GM23338 (cell line): ENCODE results near the gene ATP5ME.
"Not testable (repeated sequence)": the region's sequence is repeated elsewhere in the genome, so short reads cannot be mapped to it uniquely, and the experiment has no call there.

Experiments used
- CREB1 ChIP-seq: fragments of 250-450 bp; sonication (Bioruptor Pico); IDR thresholded peaks from 2 replicates; pipeline ENCODE4 v1.5.0; 2020; ENCODE audit warnings: low read depth, mild to moderate bottlenecking, moderate library complexity
- EZH2 ChIP-seq: fragments of 200-600 bp; sonication (generic); IDR thresholded peaks from one replicate; pipeline ENCODE4 v1.8.0; 2017; ENCODE audit warnings: antibody characterized with exemption, mild to moderate bottlenecking, low read depth; ENCODE audit not compliant: unreplicated experiment
- EZH2phosphoT487 ChIP-seq: fragments of 200-600 bp; sonication (generic); IDR thresholded peaks from one replicate; pipeline ENCODE4 v1.8.1; 2018; ENCODE audit warnings: antibody characterized with exemption; ENCODE audit not compliant: unreplicated experiment
- JUNB ChIP-seq: IDR thresholded peaks from one replicate; pipeline ENCODE4 v1.6.1; 2016; ENCODE audit warnings: antibody characterized with exemption; ENCODE audit not compliant: unreplicated experiment
- POLR2AphosphoS5 ChIP-seq: IDR thresholded peaks from 2 replicates; pipeline ENCODE4 v1.6.1; 2016; ENCODE audit warnings: antibody characterized with exemption, low read depth
- ZNF114 ChIP-seq: fragments of 250-450 bp; sonication (Bioruptor Pico); IDR thresholded peaks from 2 replicates; pipeline ENCODE4 v1.5.0; 2020; ENCODE audit warnings: mild to moderate bottlenecking, moderate library complexity
- ZNF331 ChIP-seq: fragments of 250-450 bp; sonication (Bioruptor Pico); IDR thresholded peaks from 2 replicates; pipeline ENCODE4 v1.5.0; 2020; ENCODE audit warnings: low read depth, mild to moderate bottlenecking, moderate library complexity
- TF ChIP-seq, protein P1 (sequence below), 2 experiments: fragments of 200-600 bp in 1 of 2; sonication (generic) in 1 of 2; conservative IDR thresholded peaks; 2 replicates each; pipeline versions ENCODE4 v1.5.1 to v1.6.1; 2016 to 2017; ENCODE audit warnings: antibody characterized with exemption in 2 of 2, low read depth in 2 of 2, mild to moderate bottlenecking in 2 of 2, moderate library complexity in 1 of 2
- TF ChIP-seq, protein P2 (sequence below): IDR thresholded peaks from one replicate; pipeline ENCODE4 v1.6.1; 2018; ENCODE audit warnings: antibody characterized with exemption; ENCODE audit not compliant: unreplicated experiment
- TF ChIP-seq, protein P3 (sequence below): fragments of 250-450 bp; sonication (Bioruptor Pico); IDR thresholded peaks from 2 replicates; pipeline ENCODE4 v1.5.0; 2020; ENCODE audit warnings: mild to moderate bottlenecking, moderate library complexity
- TF ChIP-seq, protein P4 (sequence below): IDR thresholded peaks from 2 replicates; pipeline ENCODE4 v1.6.1; 2016; ENCODE audit warnings: antibody characterized with exemption

DNA sequence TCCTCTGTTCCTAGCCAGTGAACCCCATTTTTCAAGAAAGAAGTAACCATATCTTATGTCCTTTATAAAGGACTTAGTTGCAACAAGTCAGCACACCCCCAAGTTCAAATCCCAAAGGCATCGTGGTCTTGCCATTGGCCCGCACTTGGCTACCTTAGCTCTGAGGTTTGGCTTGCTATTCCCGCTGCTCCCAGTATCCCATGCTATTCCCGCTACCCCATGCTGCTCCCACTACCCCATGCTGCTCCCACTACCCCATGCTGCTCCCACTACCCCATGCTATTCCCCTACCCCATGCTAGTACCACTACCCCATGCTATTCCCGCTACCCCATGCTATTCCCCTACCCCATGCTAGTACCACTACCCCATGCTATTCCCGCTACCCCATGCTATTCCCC is 5.9 kb downstream of the ATP5ME start:
- TF ChIP-seq EZH2phosphoT487; EZH2; POLR2AphosphoS5; ZNF114 (CRISPR knock-in tag); CREB1 (CRISPR knock-in tag); ZNF331 (CRISPR knock-in tag); JUNB: not testable (repeated sequence)
- TF ChIP-seq, protein P1, sequence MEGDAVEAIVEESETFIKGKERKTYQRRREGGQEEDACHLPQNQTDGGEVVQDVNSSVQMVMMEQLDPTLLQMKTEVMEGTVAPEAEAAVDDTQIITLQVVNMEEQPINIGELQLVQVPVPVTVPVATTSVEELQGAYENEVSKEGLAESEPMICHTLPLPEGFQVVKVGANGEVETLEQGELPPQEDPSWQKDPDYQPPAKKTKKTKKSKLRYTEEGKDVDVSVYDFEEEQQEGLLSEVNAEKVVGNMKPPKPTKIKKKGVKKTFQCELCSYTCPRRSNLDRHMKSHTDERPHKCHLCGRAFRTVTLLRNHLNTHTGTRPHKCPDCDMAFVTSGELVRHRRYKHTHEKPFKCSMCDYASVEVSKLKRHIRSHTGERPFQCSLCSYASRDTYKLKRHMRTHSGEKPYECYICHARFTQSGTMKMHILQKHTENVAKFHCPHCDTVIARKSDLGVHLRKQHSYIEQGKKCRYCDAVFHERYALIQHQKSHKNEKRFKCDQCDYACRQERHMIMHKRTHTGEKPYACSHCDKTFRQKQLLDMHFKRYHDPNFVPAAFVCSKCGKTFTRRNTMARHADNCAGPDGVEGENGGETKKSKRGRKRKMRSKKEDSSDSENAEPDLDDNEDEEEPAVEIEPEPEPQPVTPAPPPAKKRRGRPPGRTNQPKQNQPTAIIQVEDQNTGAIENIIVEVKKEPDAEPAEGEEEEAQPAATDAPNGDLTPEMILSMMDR (conservative IDR thresholded peaks at IDR 0.05; ENCODE audit: low read depth in 2 of 2): not testable (repeated sequence)
- TF ChIP-seq, protein P2, sequence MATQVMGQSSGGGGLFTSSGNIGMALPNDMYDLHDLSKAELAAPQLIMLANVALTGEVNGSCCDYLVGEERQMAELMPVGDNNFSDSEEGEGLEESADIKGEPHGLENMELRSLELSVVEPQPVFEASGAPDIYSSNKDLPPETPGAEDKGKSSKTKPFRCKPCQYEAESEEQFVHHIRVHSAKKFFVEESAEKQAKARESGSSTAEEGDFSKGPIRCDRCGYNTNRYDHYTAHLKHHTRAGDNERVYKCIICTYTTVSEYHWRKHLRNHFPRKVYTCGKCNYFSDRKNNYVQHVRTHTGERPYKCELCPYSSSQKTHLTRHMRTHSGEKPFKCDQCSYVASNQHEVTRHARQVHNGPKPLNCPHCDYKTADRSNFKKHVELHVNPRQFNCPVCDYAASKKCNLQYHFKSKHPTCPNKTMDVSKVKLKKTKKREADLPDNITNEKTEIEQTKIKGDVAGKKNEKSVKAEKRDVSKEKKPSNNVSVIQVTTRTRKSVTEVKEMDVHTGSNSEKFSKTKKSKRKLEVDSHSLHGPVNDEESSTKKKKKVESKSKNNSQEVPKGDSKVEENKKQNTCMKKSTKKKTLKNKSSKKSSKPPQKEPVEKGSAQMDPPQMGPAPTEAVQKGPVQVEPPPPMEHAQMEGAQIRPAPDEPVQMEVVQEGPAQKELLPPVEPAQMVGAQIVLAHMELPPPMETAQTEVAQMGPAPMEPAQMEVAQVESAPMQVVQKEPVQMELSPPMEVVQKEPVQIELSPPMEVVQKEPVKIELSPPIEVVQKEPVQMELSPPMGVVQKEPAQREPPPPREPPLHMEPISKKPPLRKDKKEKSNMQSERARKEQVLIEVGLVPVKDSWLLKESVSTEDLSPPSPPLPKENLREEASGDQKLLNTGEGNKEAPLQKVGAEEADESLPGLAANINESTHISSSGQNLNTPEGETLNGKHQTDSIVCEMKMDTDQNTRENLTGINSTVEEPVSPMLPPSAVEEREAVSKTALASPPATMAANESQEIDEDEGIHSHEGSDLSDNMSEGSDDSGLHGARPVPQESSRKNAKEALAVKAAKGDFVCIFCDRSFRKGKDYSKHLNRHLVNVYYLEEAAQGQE: not testable (repeated sequence)
- TF ChIP-seq, protein P3, sequence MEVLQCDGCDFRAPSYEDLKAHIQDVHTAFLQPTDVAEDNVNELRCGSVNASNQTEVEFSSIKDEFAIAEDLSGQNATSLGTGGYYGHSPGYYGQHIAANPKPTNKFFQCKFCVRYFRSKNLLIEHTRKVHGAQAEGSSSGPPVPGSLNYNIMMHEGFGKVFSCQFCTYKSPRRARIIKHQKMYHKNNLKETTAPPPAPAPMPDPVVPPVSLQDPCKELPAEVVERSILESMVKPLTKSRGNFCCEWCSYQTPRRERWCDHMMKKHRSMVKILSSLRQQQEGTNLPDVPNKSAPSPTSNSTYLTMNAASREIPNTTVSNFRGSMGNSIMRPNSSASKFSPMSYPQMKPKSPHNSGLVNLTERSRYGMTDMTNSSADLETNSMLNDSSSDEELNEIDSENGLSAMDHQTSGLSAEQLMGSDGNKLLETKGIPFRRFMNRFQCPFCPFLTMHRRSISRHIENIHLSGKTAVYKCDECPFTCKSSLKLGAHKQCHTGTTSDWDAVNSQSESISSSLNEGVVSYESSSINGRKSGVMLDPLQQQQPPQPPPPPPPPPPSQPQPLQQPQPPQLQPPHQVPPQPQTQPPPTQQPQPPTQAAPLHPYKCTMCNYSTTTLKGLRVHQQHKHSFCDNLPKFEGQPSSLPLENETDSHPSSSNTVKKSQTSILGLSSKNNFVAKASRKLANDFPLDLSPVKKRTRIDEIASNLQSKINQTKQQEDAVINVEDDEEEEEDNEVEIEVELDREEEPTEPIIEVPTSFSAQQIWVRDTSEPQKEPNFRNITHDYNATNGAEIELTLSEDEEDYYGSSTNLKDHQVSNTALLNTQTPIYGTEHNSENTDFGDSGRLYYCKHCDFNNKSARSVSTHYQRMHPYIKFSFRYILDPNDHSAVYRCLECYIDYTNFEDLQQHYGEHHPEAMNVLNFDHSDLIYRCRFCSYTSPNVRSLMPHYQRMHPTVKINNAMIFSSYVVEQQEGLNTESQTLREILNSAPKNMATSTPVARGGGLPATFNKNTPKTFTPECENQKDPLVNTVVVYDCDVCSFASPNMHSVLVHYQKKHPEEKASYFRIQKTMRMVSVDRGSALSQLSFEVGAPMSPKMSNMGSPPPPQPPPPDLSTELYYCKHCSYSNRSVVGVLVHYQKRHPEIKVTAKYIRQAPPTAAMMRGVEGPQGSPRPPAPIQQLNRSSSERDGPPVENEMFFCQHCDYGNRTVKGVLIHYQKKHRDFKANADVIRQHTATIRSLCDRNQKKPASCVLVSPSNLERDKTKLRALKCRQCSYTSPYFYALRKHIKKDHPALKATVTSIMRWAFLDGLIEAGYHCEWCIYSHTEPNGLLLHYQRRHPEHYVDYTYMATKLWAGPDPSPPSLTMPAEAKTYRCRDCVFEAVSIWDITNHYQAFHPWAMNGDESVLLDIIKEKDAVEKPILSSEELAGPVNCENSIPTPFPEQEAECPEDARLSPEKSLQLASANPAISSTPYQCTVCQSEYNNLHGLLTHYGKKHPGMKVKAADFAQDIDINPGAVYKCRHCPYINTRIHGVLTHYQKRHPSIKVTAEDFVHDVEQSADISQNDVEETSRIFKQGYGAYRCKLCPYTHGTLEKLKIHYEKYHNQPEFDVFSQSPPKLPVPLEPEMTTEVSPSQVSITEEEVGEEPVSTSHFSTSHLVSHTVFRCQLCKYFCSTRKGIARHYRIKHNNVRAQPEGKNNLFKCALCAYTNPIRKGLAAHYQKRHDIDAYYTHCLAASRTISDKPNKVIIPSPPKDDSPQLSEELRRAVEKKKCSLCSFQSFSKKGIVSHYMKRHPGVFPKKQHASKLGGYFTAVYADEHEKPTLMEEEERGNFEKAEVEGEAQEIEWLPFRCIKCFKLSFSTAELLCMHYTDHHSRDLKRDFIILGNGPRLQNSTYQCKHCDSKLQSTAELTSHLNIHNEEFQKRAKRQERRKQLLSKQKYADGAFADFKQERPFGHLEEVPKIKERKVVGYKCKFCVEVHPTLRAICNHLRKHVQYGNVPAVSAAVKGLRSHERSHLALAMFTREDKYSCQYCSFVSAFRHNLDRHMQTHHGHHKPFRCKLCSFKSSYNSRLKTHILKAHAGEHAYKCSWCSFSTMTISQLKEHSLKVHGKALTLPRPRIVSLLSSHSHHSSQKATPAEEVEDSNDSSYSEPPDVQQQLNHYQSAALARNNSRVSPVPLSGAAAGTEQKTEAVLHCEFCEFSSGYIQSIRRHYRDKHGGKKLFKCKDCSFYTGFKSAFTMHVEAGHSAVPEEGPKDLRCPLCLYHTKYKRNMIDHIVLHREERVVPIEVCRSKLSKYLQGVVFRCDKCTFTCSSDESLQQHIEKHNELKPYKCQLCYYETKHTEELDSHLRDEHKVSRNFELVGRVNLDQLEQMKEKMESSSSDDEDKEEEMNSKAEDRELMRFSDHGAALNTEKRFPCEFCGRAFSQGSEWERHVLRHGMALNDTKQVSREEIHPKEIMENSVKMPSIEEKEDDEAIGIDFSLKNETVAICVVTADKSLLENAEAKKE: not testable (repeated sequence)
- TF ChIP-seq, protein P4, sequence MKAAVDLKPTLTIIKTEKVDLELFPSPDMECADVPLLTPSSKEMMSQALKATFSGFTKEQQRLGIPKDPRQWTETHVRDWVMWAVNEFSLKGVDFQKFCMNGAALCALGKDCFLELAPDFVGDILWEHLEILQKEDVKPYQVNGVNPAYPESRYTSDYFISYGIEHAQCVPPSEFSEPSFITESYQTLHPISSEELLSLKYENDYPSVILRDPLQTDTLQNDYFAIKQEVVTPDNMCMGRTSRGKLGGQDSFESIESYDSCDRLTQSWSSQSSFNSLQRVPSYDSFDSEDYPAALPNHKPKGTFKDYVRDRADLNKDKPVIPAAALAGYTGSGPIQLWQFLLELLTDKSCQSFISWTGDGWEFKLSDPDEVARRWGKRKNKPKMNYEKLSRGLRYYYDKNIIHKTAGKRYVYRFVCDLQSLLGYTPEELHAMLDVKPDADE: not testable (repeated sequence)
